Measurements from ENCODE around the gene CTTN. TPM values are rescaled to one million over a fixed set of nuclear protein-coding genes. Genes with fewer than 3 reads are reported as not detected.

CTTN gene
- total RNA-seq, 1 experiment from 2014 or later: 503 TPM

DNA sequence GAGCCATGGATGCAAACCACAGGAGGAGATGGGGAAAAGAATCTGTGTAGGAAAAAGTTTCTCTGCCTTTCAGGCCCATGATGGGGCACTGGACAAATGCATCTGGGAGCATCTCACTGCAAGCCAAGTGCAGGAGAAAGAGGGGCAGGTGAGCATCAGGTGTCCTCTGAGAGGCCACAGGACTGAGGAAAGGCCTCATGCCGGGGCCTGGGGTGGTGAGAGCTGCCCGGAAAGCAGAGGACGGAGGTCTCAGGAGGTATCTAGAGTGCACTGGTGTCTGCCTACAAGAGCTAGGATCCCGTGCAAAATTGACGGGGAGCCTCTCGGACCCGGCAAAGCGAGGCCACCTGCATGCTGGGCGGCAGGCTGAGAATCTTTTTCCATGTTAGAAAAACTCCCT is 73.9 kb downstream of the CTTN start:
- Histone ChIP-seq H3K27ac (ENCODE audit: low read length) (no peak overlapping the region), H3K4me1 (ENCODE audit: control insufficient read depth, insufficient read depth, low read length) (peaks cover 10% of the 10 kb centered on the region), H3K36me3 (ENCODE audit: control insufficient read depth, insufficient read depth, low read length) (no peaks in the 10 kb centered on the region), H3K4me3 (ENCODE audit: low read depth in 2 of 2, low read length in 2 of 2) (no peak overlapping the region), H3K27me3 (ENCODE audit: control insufficient read depth, insufficient read depth, low read length) (no peaks in the 10 kb centered on the region), H3K9me3 (ENCODE audit: control insufficient read depth, insufficient read depth, low read depth, low read length) (no peaks in the 10 kb centered on the region)
- DNase-seq (ENCODE audit: low read depth, low spot score): no peak
- TF ChIP-seq SIN3A (IDR thresholded peaks at IDR 0.05; ENCODE audit: borderline replicate concordance, insufficient read depth, low read depth, low read length) (no peak), TCF7L2 (IDR thresholded peaks at IDR 0.05; ENCODE audit: low read depth, low read length) (no peak), REST (IDR thresholded peaks at IDR 0.05; ENCODE audit: insufficient read depth in 1 of 2, low read depth in 2 of 2, low read length in 1 of 2) (no peak), POLR2AphosphoS5 (IDR thresholded peaks at IDR 0.05; ENCODE audit: low read depth, low read length) (no peak)
- TF ChIP-seq, protein P1, sequence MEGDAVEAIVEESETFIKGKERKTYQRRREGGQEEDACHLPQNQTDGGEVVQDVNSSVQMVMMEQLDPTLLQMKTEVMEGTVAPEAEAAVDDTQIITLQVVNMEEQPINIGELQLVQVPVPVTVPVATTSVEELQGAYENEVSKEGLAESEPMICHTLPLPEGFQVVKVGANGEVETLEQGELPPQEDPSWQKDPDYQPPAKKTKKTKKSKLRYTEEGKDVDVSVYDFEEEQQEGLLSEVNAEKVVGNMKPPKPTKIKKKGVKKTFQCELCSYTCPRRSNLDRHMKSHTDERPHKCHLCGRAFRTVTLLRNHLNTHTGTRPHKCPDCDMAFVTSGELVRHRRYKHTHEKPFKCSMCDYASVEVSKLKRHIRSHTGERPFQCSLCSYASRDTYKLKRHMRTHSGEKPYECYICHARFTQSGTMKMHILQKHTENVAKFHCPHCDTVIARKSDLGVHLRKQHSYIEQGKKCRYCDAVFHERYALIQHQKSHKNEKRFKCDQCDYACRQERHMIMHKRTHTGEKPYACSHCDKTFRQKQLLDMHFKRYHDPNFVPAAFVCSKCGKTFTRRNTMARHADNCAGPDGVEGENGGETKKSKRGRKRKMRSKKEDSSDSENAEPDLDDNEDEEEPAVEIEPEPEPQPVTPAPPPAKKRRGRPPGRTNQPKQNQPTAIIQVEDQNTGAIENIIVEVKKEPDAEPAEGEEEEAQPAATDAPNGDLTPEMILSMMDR (IDR thresholded peaks at IDR 0.05): no peak
- intact Hi-C loops (cut with micrococcal nuclease; ENCODE audit: unreplicated experiment) (no loop called here), in situ Hi-C loops (cut with HindIII; ENCODE audit: low pct_unique_long_range_greater_than_20kb, low sequenced_read_pairs) (no loop called here)
- BruUV-seq (replicated peaks): no TSS peak
- ATAC-seq: no peak
- POLR2A ChIA-PET: no interaction called here
- CTCF ChIA-PET: no interaction called here

DNA sequence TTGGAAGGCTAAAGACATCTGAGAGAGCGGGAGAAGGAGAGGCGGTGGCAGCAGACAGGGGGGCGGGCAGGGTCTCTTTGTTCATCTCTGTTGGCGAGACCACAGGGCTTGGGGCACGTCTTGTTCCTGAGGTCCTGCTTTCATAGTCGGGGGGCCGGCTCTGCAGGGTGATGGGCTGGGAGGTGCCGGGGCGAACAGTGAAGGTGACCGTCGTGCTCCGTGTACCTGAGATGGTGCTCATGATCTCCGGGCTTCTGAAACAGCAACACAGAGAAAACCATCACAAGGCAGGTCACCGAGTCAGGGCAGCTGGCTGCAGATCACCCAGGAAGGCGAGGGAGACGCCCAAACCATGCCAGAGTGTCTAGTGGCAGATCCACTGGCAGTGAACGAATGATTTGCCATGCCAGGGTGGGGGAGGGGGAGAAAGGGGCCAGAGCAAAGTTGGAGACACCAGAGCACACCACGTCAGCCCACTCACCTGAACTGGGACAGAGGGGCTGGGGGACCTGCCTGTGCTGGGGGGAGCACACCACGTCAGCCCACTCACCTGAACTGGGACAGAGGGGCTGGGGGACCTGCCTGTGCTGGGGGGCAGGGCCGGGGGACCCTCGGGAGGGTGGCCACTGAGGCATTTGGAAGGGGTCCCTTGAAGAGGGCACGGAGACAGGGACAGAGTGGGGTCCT is 75.0 kb downstream of the CTTN start:
- no TSS peak for BruUV-seq (replicated peaks)
- Histone ChIP-seq H3K27me3 (ENCODE audit: control insufficient read depth, insufficient read depth, low read length) (no peaks in the 10 kb centered on the region), H3K4me1 (ENCODE audit: control insufficient read depth, insufficient read depth, low read length) (peaks cover 9% of the 10 kb centered on the region), H3K4me3 (ENCODE audit: low read depth in 2 of 2, low read length in 2 of 2) (no peak overlapping the region), H3K9me3 (ENCODE audit: control insufficient read depth, insufficient read depth, low read depth, low read length) (no peaks in the 10 kb centered on the region), H3K27ac (ENCODE audit: low read length) (no peak overlapping the region), H3K36me3 (ENCODE audit: control insufficient read depth, insufficient read depth, low read length) (no peaks in the 10 kb centered on the region)
- intact Hi-C loops (cut with micrococcal nuclease; ENCODE audit: unreplicated experiment) (no loop called here), in situ Hi-C loops (cut with HindIII; ENCODE audit: low pct_unique_long_range_greater_than_20kb, low sequenced_read_pairs) (no loop called here)
- ATAC-seq: no peak
- TF ChIP-seq SIN3A (IDR thresholded peaks at IDR 0.05; ENCODE audit: borderline replicate concordance, insufficient read depth, low read depth, low read length) (no peak), TCF7L2 (IDR thresholded peaks at IDR 0.05; ENCODE audit: low read depth, low read length) (no peak), POLR2AphosphoS5 (IDR thresholded peaks at IDR 0.05; ENCODE audit: low read depth, low read length) (no peak), REST (IDR thresholded peaks at IDR 0.05; ENCODE audit: insufficient read depth in 1 of 2, low read depth in 2 of 2, low read length in 1 of 2) (no peak)
- TF ChIP-seq, protein P1 (IDR thresholded peaks at IDR 0.05): no peak
- CTCF ChIA-PET: no interaction called here
- no peak for DNase-seq (ENCODE audit: low read depth, low spot score)
- POLR2A ChIA-PET: no interaction called here

Measured in Panc1 (cell line).